Activated CD8-positive, alpha-beta memory T cell treated with anti-CD3 and anti-CD28 coated beads for 36 hours (primary cell): ENCODE data around the gene PRR5. TPM values are rescaled to one million over a fixed set of nuclear protein-coding genes. Genes with fewer than 3 reads are reported as not detected.

Experiments
- CTCF ChIA-PET: fragments of 350-600 bp; sonication (Branson Sonifier 250); formaldehyde crosslinking; loops from one replicate; lab custom pipeline; 2021; ENCODE audit warnings: antibody characterized with exemption; lab: Charles Lee
- POLR2A ChIA-PET: fragments of 350-600 bp; sonication (Branson Sonifier 250); formaldehyde crosslinking; loops from one replicate; lab custom pipeline; 2021; ENCODE audit warnings: antibody characterized with exemption; lab: Charles Lee
- total RNA-seq, 2 experiments: library from RNA; stranded (reverse); gene quantifications; one replicate each; pipeline ENCODE4 v1.2.3, GENCODE V29; 2021

Gene PRR5
- total RNA-seq, 2 experiments from 2014 or later, result 22.5 to 25.4 TPM

- POLR2A ChIA-PET, result no interaction called here
- CTCF ChIA-PET, result no interaction called here
These were observed 53.4 kb downstream of the PRR5 start for GRCh38 chr22:44755417-44755816.

GRCh38 chr22:44755956-44756361 is 54.0 kb downstream of the PRR5 start:
- CTCF ChIA-PET, result no interaction called here

GRCh38 chr22:44758344-44758973 is 56.5 kb downstream of the PRR5 start:
- CTCF ChIA-PET, result no interaction called here
- POLR2A ChIA-PET, result no interaction called here

More at GRCh38 chr22:44755956-44756361, 54.0 kb downstream of the PRR5 start:
- POLR2A ChIA-PET, result no interaction called here

GRCh38 chr22:44759001-44759400 is 57.0 kb downstream of the PRR5 start:
- ChIA-PET CTCF (no interaction called here), POLR2A (no interaction called here)

- POLR2A ChIA-PET, result no interaction called here
- CTCF ChIA-PET, result no interaction called here
These were observed 57.7 kb downstream of the PRR5 start for GRCh38 chr22:44759430-44760310.

GRCh38 chr22:44760476-44760875 is 58.5 kb downstream of the PRR5 start:
- ChIA-PET CTCF (no interaction called here), POLR2A (no interaction called here)

GRCh38 chr22:44761025-44761424 is 59.0 kb downstream of the PRR5 start:
- ChIA-PET CTCF (no interaction called here), POLR2A (no interaction called here)

GRCh38 chr22:44764373-44764772 is 62.4 kb downstream of the PRR5 start:
- ChIA-PET POLR2A (no interaction called here), CTCF (no interaction called here)

GRCh38 chr22:44764974-44765373 is 63.0 kb downstream of the PRR5 start:
- ChIA-PET CTCF (no interaction called here), POLR2A (no interaction called here)

- CTCF ChIA-PET, result no interaction called here
These were observed 63.7 kb downstream of the PRR5 start for GRCh38 chr22:44765571-44766285.

GRCh38 chr22:44773082-44773481 is 71.1 kb downstream of the PRR5 start:
- POLR2A ChIA-PET, result no interaction called here
- CTCF ChIA-PET, result no interaction called here

More at GRCh38 chr22:44765571-44766285, 63.7 kb downstream of the PRR5 start:
- POLR2A ChIA-PET, result no interaction called here

GRCh38 chr22:44775862-44776261 is 73.9 kb downstream of the PRR5 start:
- POLR2A ChIA-PET, result no interaction called here
- CTCF ChIA-PET, result no interaction called here

GRCh38 chr22:44776605-44777363 is 74.8 kb downstream of the PRR5 start:
- CTCF ChIA-PET, result no interaction called here
- POLR2A ChIA-PET, result no interaction called here

GRCh38 chr22:44777364-44777755 is 75.4 kb downstream of the PRR5 start:
- ChIA-PET CTCF (no interaction called here), POLR2A (no interaction called here)

- ChIA-PET POLR2A (no interaction called here), CTCF (no interaction called here)
These were observed 79.0 kb downstream of the PRR5 start for GRCh38 chr22:44780876-44781449.

- ChIA-PET CTCF (no interaction called here), POLR2A (no interaction called here)
These were observed 80.5 kb downstream of the PRR5 start for GRCh38 chr22:44782363-44782963.

- ChIA-PET CTCF (no interaction called here), POLR2A (no interaction called here)
These were observed 81.1 kb downstream of the PRR5 start for GRCh38 chr22:44783091-44783490.

- ChIA-PET POLR2A (no interaction called here), CTCF (no interaction called here)
These were observed 81.6 kb downstream of the PRR5 start for GRCh38 chr22:44783581-44783980.

GRCh38 chr22:44786136-44786535 is 84.1 kb downstream of the PRR5 start:
- CTCF ChIA-PET, result no interaction called here
- POLR2A ChIA-PET, result no interaction called here
